Activated CD8-positive, alpha-beta memory T cell treated with anti-CD3 and anti-CD28 coated beads for 1 hour (primary cell): ENCODE measurements around the gene ARHGAP1.

Source experiments
- DNase-seq, 2 donors: peaks; one replicate each; pipeline ENCODE4 v3.0.0-alpha.2; 2020; ENCODE audit warnings: low read depth in 1 of 2; ENCODE audit errors: extremely low read depth in 1 of 2

Gene ARHGAP1

GRCh38 chr11:46643531-46643930 lies 56.9 kb downstream of the ARHGAP1 start:
- DNase-seq, result no peak

GRCh38 chr11:46642627-46643335 lies 57.6 kb downstream of the ARHGAP1 start:
- no peak for DNase-seq

- no peak for DNase-seq
These were observed 58.8 kb downstream of the ARHGAP1 start for GRCh38 chr11:46641639-46642038.

GRCh38 chr11:46640036-46640788 lies 60.2 kb downstream of the ARHGAP1 start:
- DNase-seq, result no peak

GRCh38 chr11:46639197-46639839 lies 61.1 kb downstream of the ARHGAP1 start:
- DNase-seq, result no peak

- DNase-seq, result no peak
These were observed 62.9 kb downstream of the ARHGAP1 start for GRCh38 chr11:46637546-46637945.

- no peak for DNase-seq
These were observed 64.8 kb downstream of the ARHGAP1 start for GRCh38 chr11:46635557-46636139.

- DNase-seq, result no peak
These were observed 66.9 kb downstream of the ARHGAP1 start for GRCh38 chr11:46633291-46634217.

GRCh38 chr11:46632502-46632901 lies 67.9 kb downstream of the ARHGAP1 start:
- DNase-seq, result no peak

- DNase-seq, result no peak
These were observed 68.7 kb downstream of the ARHGAP1 start for GRCh38 chr11:46631676-46632075.

- DNase-seq, result no peak
These were observed 70.2 kb downstream of the ARHGAP1 start for GRCh38 chr11:46630237-46630636.

- DNase-seq, result no peak
These were observed 71.5 kb downstream of the ARHGAP1 start for GRCh38 chr11:46628961-46629360.
